ENCODE results near the gene NEXMIF.
"Not testable (repeated sequence)": the region's sequence is repeated elsewhere in the genome, so short reads cannot be mapped to it uniquely, and the experiment has no call there.

The NEXMIF gene

DNA sequence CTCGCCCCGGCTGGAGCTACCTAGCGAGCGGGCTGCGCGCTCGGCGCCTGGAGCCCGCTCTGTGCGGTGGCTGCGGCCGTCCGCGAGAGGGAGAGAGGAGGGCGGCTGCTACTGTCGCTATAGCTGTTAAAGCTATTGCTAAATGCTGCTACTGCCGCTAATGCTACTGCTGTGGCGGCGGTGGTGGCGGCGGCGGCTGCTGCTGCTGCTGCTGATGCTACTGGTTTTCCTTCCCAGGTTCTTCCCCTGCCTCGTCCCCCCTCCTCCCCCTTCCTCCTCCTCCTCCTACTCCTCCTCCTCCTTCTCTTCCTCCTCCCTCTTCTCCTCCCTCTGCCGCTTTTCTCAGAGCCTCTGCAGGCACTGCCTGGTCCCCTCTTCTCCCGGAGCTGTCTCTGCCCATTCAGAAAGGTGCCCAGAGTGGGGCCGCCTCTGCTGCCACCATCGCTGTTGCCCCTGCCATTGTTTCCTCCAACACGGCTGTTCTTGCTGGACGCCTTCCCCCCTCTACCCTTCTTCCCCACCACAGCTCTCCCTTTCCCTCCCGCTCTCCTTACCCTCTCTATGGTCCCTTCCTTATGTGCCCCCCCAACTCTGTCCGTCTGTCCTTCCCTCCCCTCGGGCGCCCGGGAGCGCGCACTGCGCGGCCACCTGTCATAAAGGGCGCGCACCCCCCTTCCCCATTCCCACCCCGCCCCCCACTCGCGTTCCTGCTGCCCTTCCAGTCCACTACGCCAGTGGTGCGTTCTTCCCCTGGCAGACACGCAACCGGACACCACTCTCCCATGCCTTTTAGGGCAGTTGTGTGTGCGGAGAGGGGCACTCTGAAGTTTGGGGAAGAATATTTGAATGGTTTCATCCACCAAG, at the start of gene NEXMIF:
NEXMIF (minus strand) TSS at position 228 of the 864 bp plus-strand sequence.
- DNase-seq, result peak; percentile 4

- not testable (repeated sequence) for DNase-seq
Observed at GRCh38 chrX:74961962-74962361, 36.7 kb upstream of the NEXMIF start.

- no peak for DNase-seq
Observed at GRCh38 chrX:74949717-74950116, 24.5 kb upstream of the NEXMIF start.

DNA sequence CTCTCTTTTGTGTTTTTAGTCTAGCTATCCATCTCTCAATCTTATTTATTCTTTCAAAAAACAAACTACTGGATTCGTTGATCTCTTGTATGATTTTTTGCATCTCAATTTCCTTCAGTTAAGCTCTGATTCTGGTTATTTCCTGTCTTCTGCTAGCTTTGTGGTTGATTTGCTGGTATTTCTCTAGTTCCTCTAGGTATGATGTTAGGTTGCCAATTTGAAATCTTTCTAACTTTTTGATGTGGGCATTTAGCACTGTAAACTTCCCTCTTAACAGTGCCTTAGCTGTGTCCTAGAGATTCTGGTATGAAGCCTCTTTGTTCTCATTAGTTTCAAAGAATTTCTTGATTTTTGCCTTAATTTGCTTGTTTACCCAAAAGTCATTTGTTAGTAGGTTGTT, 15.2 kb upstream of the NEXMIF start:
- no peak for DNase-seq

DNA sequence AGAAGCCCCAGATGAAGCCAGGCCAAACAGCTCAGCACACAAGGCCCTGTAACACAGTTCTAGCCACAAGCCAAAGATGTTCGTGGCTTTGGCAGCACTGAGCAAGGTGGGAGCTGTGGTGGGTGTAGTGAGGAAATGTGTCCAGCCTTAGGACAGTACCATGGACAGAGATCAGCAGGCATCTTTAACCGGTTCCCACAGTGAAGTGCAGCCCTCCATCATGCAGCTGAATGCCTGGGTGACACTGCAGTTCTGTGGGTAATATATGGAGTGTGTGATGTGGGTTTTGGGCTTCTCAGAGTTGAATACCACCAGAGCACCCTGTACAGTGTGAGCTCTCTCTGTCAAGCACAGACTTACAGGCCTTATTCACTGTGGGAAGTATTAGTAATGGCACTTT, 6.0 kb upstream of the NEXMIF start:
- no peak for DNase-seq

DNA sequence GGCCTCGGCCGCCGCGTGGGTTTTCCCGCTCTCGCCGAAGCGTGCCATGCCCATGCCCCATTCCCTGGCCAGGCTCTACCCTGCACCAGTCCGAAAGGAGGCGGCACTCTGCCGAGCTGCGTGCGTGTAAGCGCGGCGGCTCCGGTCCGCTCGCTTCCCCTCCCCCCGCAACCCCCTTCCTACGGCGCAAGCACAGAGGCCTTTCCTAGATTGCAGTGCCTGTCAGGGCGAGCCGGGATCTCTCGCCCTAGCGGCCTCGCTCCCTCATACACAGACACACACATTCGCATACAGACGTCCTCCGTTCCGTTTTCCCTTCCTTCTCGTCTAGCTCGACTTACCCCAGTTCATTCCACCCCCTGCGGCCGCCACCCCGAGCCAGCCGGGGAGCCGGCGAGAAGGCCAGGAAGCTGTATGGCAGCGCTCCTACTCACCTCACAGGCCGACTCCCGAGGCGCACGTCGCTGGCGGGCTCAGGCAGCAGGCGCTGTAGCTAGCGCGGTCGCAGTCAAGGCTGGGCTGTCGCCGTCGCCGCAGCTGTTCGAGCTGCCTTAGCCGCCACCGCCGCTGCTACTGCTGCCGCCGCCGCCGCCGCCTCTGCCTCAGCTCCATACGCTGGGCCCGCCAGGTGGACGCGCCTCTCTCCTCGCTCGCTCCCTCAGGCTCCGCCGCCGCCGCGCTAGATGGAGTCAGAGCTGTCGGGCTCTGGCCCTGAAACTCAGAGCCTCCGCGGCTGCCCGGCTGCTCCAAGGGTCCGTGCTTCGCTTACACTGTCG, 615 bp downstream of the NEXMIF start:
- no peak for DNase-seq

GRCh38 chrX:74923942-74924448, 1.3 kb downstream of the NEXMIF start:
- DNase-seq, result no peak

DNA sequence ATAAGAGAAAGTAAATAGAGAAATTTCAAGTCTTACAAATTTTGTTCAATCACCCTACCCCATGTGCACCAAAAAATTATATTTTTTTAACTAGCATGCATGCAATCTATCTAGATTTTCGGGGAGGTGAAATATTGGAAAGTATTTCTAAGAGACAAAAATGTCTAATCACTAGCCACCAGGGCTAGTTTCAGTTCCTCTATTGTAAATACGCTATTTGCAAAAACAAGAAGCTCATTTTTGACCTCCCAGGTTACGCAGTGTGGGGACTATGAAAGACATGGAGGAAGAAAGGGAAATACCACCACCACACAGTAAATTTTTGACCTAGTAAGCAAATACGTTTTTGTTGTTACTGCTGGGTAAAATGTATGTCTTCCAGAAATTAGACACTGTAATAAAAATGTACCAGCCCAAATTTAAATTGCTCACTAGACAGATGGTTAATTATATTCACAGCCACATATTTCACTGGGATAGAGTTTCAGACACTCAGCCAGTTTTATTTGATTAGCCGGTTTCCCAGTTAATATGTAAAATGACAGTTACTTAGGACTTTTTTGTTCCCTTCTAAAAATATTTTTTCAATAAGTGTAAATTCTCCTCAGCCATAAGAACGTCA, 2.2 kb downstream of the NEXMIF start:
- DNase-seq, result peak; percentile 48

DNA sequence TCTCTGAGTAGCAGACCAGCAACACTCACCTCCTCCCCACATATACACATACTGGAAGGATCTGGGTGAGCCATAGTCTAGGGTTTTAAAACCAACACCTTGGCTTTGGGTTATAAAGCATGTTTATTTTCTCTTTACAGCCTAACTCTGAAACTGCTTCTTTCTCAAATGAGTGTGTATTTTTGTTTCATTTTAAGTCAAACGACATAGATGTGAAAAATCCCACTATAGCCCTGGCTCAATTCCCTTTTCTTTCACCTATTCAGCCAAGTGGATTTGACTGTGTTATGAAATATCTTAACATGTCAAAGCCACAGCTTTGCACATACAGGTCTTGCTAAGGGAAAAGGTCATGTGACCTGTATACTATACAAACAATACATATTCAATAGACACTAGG, 13.8 kb downstream of the NEXMIF start:
- no peak for DNase-seq

- no peak for DNase-seq
Observed at GRCh38 chrX:74906417-74906816, 18.8 kb downstream of the NEXMIF start.

DNA sequence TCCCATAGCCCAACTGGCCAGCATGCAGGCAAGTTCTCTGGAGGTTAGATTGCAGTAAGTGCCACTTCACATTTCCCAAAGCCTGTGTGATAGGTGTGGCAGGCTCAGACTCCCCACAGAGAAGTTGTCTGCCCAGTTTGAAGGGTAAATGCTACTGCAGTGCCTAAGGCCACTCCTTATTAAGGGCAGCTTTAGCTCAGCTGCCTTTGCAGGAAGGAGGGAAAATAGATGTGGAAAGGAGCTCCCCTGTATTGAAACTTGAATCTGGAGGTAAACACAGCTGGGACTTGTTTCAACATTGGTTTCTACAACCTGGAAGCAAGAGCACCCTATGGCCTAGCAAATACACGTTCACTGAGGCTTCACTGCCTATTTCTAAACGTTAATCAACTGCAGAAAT, 22.4 kb downstream of the NEXMIF start:
- DNase-seq, result no peak

- DNase-seq, result no peak
Observed at GRCh38 chrX:74892561-74892960, 32.7 kb downstream of the NEXMIF start.

GRCh38 chrX:74890676-74891430, 34.4 kb downstream of the NEXMIF start:
- DNase-seq, result no peak

GRCh38 chrX:74882383-74882782, 42.9 kb downstream of the NEXMIF start:
- not testable (repeated sequence) for DNase-seq

- no peak for DNase-seq
Observed at GRCh38 chrX:74865725-74866124, 59.5 kb downstream of the NEXMIF start.

DNA sequence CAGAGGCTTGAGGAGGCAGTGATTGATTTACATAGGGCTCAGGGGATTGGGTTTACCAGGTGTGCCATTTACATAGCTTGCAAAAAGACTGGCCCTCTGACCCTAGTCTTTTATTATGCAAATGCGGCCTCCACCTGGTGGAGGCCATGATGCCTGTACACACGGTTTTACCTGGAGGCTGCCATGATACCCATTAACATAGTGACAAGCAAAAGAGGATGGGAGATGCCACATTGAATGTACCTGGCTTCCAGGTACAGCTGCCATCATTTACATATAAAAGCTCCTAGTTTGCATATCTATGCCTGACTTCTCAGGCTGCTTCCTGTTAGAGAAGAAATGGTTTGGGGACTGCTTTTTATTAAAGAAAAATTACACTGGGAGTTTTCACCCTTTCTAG, 72.0 kb downstream of the NEXMIF start:
- DNase-seq, result no peak

DNA sequence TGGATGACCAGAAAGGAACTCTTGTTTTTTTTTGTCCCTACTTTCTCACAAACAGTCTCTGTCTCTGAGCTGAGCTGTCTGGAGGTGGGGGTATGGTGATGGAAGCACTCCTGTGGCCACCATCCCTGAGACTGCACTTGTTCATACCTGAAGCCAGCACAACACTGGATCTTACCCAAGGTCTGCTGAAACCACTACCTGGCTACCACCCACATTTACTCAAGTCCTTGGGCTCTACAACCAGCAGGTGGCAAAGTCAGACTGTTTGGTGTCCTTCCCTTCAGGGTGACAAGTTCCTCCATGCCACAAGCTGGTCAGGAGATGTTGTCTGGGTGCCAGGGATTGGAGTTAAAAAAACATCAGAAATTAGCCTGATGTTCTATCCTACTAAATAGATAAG, 89.7 kb downstream of the NEXMIF start:
- no peak for DNase-seq

- not testable (repeated sequence) for DNase-seq
Observed at GRCh38 chrX:74819797-74820196, 105.5 kb downstream of the NEXMIF start.

DNA sequence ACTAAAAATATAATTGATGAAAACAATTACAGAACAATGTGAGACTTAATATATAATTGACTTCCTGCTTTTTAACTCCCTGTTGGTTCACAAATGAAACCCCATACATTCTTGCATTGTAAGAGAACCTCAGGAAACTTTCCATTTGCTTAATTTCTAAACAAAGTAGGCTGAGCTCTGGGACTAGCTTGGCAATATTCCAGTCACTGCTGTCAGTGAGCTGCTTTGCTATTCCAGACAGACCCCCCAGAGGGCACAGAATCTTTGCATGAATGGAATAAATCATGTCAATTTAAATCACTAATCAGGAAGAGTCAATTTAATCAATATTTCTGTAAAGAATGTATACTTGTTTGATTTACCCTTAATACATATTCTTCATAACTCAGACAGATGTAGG, 110.6 kb downstream of the NEXMIF start:
- DNase-seq, result no peak

- no peak for DNase-seq
Observed at GRCh38 chrX:74804574-74804973, 120.7 kb downstream of the NEXMIF start.

GRCh38 chrX:74800062-74800461, 125.2 kb downstream of the NEXMIF start:
- DNase-seq, result no peak

GRCh38 chrX:74797338-74797887, 127.8 kb downstream of the NEXMIF start:
- DNase-seq, result no peak

Data from inflammatory macrophage treated with lipopolysaccharide for 4 hours (primary cell).